IgD-negative memory B cell (primary cell): ENCODE data around the gene CADM1. TPM values are rescaled to one million over a fixed set of nuclear protein-coding genes. Genes with fewer than 3 reads are reported as not detected.

Experiments
- H3K27ac Mint-ChIP-seq, 3 donors: one replicate each; pipeline ENCODE4 v1.8.0; 2020 to 2022; ENCODE audit warnings: mild to moderate bottlenecking in 3 of 3, mixed read lengths in 3 of 3, moderate library complexity in 1 of 3
- H3K27me3 Mint-ChIP-seq: one replicate; pipeline ENCODE4 v1.8.0; 2021; ENCODE audit warnings: mixed read lengths
- H3K36me3 Mint-ChIP-seq: one replicate; pipeline ENCODE4 v1.8.0; 2020; ENCODE audit warnings: mild to moderate bottlenecking, mixed read lengths
- H3K4me1 Mint-ChIP-seq, 3 donors: one replicate each; pipeline ENCODE4 v1.8.0; 2020 to 2022; ENCODE audit warnings: mixed read lengths in 3 of 3, mild to moderate bottlenecking in 1 of 3
- H3K4me3 Mint-ChIP-seq, 4 donors: one replicate each; pipeline ENCODE4 v1.8.0; 2020 to 2022; ENCODE audit warnings: mild to moderate bottlenecking in 4 of 4, mixed read lengths in 4 of 4, moderate library complexity in 3 of 4
- H3K9me3 Mint-ChIP-seq, 3 donors: one replicate each; pipeline ENCODE4 v1.8.0; 2020 to 2021; ENCODE audit warnings: mixed read lengths in 3 of 3, mild to moderate bottlenecking in 1 of 3
- polyA plus RNA-seq: library from polyadenylated mRNA; unstranded; fragments of 300-500 nt; fragmentation: Illumina TruSeq; gene quantifications from one replicate; pipeline ENCODE4 v1.2.3, GENCODE V29; 2021

The CADM1 gene
- polyA plus RNA-seq, 1 donor from 2014 or later = 2.0 TPM

- Mint-ChIP-seq H3K27me3 (peaks cover 6% of the 10 kb centered on the region), H3K4me1 (no peaks in the 10 kb centered on the region), H3K36me3 (no peaks in the 10 kb centered on the region), H3K9me3 (peaks cover 0 to 5% (median 1%) of the 10 kb centered on the region in 3 donors), H3K27ac (no peak overlapping the region), H3K4me3 (no peak overlapping the region)
These were observed 80.3 kb downstream of the CADM1 start for GRCh38 chr11:115423728-115424459.

GRCh38 chr11:115421992-115422689 lies 82.1 kb downstream of the CADM1 start:
- Mint-ChIP-seq H3K4me3 (no peak overlapping the region), H3K27ac (no peak overlapping the region), H3K27me3 (peaks cover 6% of the 10 kb centered on the region), H3K9me3 (peaks cover 0 to 5% (median 0%) of the 10 kb centered on the region in 3 donors), H3K36me3 (no peaks in the 10 kb centered on the region), H3K4me1 (no peaks in the 10 kb centered on the region)

GRCh38 chr11:115421352-115421991 lies 82.7 kb downstream of the CADM1 start:
- H3K27ac Mint-ChIP-seq = no peak overlapping the region
- H3K27me3 Mint-ChIP-seq = peaks cover 4% of the 10 kb centered on the region
- H3K9me3 Mint-ChIP-seq = peaks cover 0 to 5% (median 0%) of the 10 kb centered on the region in 3 donors
- no peaks in the 10 kb centered on the region for H3K36me3 Mint-ChIP-seq
- H3K4me3 Mint-ChIP-seq = no peak overlapping the region
- H3K4me1 Mint-ChIP-seq = no peaks in the 10 kb centered on the region

- peaks cover 4% of the 10 kb centered on the region for H3K27me3 Mint-ChIP-seq
- H3K27ac Mint-ChIP-seq = no peak overlapping the region
These were observed 83.7 kb downstream of the CADM1 start for GRCh38 chr11:115420505-115420904.

GRCh38 chr11:115418626-115419025 lies 85.6 kb downstream of the CADM1 start:
- no peaks in the 10 kb centered on the region for H3K36me3 Mint-ChIP-seq
- H3K4me3 Mint-ChIP-seq = no peak overlapping the region
- peaks cover 1% of the 10 kb centered on the region for H3K27me3 Mint-ChIP-seq
- H3K4me1 Mint-ChIP-seq = no peaks in the 10 kb centered on the region
- peaks cover 0 to 5% (median 0%) of the 10 kb centered on the region in 3 donors for H3K9me3 Mint-ChIP-seq
- H3K27ac Mint-ChIP-seq = no peak overlapping the region

More at GRCh38 chr11:115420505-115420904, 83.7 kb downstream of the CADM1 start:
- no peak overlapping the region for H3K4me3 Mint-ChIP-seq
- H3K4me1 Mint-ChIP-seq = no peaks in the 10 kb centered on the region
- no peaks in the 10 kb centered on the region for H3K36me3 Mint-ChIP-seq
- peaks cover 0 to 5% (median 0%) of the 10 kb centered on the region in 3 donors for H3K9me3 Mint-ChIP-seq

- H3K36me3 Mint-ChIP-seq = no peaks in the 10 kb centered on the region
- no peaks in the 10 kb centered on the region for H3K4me1 Mint-ChIP-seq
- H3K9me3 Mint-ChIP-seq = peaks cover 0 to 5% (median 0%) of the 10 kb centered on the region in 3 donors
- H3K27me3 Mint-ChIP-seq = peaks cover 1% of the 10 kb centered on the region
- H3K27ac Mint-ChIP-seq = no peak overlapping the region
- peak overlapping the region in 1 of 4 donors; percentile 23 for H3K4me3 Mint-ChIP-seq
These were observed 86.1 kb downstream of the CADM1 start for GRCh38 chr11:115418081-115418480.

GRCh38 chr11:115411120-115411519 lies 93.1 kb downstream of the CADM1 start:
- no peaks in the 10 kb centered on the region for H3K9me3 Mint-ChIP-seq
- H3K4me3 Mint-ChIP-seq = no peak overlapping the region
- no peaks in the 10 kb centered on the region for H3K36me3 Mint-ChIP-seq
- no peak overlapping the region for H3K27ac Mint-ChIP-seq
- H3K4me1 Mint-ChIP-seq = no peaks in the 10 kb centered on the region
- H3K27me3 Mint-ChIP-seq = peaks cover 3% of the 10 kb centered on the region

- peaks cover 3% of the 10 kb centered on the region for H3K27me3 Mint-ChIP-seq
- no peaks in the 10 kb centered on the region for H3K36me3 Mint-ChIP-seq
- H3K4me1 Mint-ChIP-seq = no peaks in the 10 kb centered on the region
- no peak overlapping the region for H3K27ac Mint-ChIP-seq
- no peaks in the 10 kb centered on the region for H3K9me3 Mint-ChIP-seq
- H3K4me3 Mint-ChIP-seq = no peak overlapping the region
These were observed 94.5 kb downstream of the CADM1 start for GRCh38 chr11:115409691-115410220.

- no peaks in the 10 kb centered on the region for H3K9me3 Mint-ChIP-seq
- peaks cover 3% of the 10 kb centered on the region for H3K27me3 Mint-ChIP-seq
- H3K4me1 Mint-ChIP-seq = no peaks in the 10 kb centered on the region
- no peak overlapping the region for H3K27ac Mint-ChIP-seq
- no peak overlapping the region for H3K4me3 Mint-ChIP-seq
- H3K36me3 Mint-ChIP-seq = no peaks in the 10 kb centered on the region
These were observed 95.0 kb downstream of the CADM1 start for GRCh38 chr11:115409116-115409670.

- Mint-ChIP-seq H3K27ac (no peak overlapping the region), H3K4me1 (no peaks in the 10 kb centered on the region), H3K9me3 (no peaks in the 10 kb centered on the region), H3K36me3 (no peaks in the 10 kb centered on the region), H3K27me3 (peaks cover 2% of the 10 kb centered on the region), H3K4me3 (no peak overlapping the region)
These were observed 95.9 kb downstream of the CADM1 start for GRCh38 chr11:115408036-115408921.

- no peaks in the 10 kb centered on the region for H3K36me3 Mint-ChIP-seq
- H3K4me1 Mint-ChIP-seq = no peaks in the 10 kb centered on the region
- no peaks in the 10 kb centered on the region for H3K9me3 Mint-ChIP-seq
- no peak overlapping the region for H3K27ac Mint-ChIP-seq
- no peak overlapping the region for H3K4me3 Mint-ChIP-seq
- H3K27me3 Mint-ChIP-seq = peaks cover 5% of the 10 kb centered on the region
These were observed 96.7 kb downstream of the CADM1 start for GRCh38 chr11:115407496-115407895.

- H3K9me3 Mint-ChIP-seq = no peaks in the 10 kb centered on the region
- H3K4me3 Mint-ChIP-seq = no peak overlapping the region
- H3K27me3 Mint-ChIP-seq = peaks cover 7% of the 10 kb centered on the region
- no peaks in the 10 kb centered on the region for H3K36me3 Mint-ChIP-seq
- H3K4me1 Mint-ChIP-seq = no peaks in the 10 kb centered on the region
- H3K27ac Mint-ChIP-seq = no peak overlapping the region
These were observed 97.8 kb downstream of the CADM1 start for GRCh38 chr11:115406404-115406803.

GRCh38 chr11:115398333-115399080 lies 105.7 kb downstream of the CADM1 start:
- no peaks in the 10 kb centered on the region for H3K4me1 Mint-ChIP-seq
- no peak overlapping the region for H3K27ac Mint-ChIP-seq
- no peaks in the 10 kb centered on the region for H3K36me3 Mint-ChIP-seq
- peaks cover 7% of the 10 kb centered on the region for H3K27me3 Mint-ChIP-seq
- no peaks in the 10 kb centered on the region for H3K9me3 Mint-ChIP-seq
- no peak overlapping the region for H3K4me3 Mint-ChIP-seq

GRCh38 chr11:115396533-115396932 lies 107.7 kb downstream of the CADM1 start:
- Mint-ChIP-seq H3K4me3 (no peak overlapping the region), H3K27me3 (peaks cover 5% of the 10 kb centered on the region), H3K4me1 (no peaks in the 10 kb centered on the region), H3K27ac (no peak overlapping the region), H3K9me3 (peaks cover 0 to under 1% (median 0%) of the 10 kb centered on the region in 3 donors), H3K36me3 (no peaks in the 10 kb centered on the region)
